ENCODE measurements around the gene INSM1.

The INSM1 gene

GRCh38 chr20:20366876-20367574 is 879 bp upstream of the INSM1 start:
- Histone ChIP-seq H3K4me3 (ENCODE audit: low read depth, low read length) (no peak overlapping the region), H3K27me3 (replicated peaks) (peaks cover 82% of the 10 kb centered on the region), H3K36me3 (replicated peaks) (no peaks in the 10 kb centered on the region), H3K27ac (no peak overlapping the region)
- in situ Hi-C loops (cut with HindIII; ENCODE audit: low pct_ligation_motif_present, low sequenced_read_pairs): no loop called here
- DNase-seq: no peak
- no peak for TF ChIP-seq CTCF (IDR thresholded peaks at IDR 0.05; ENCODE audit: low read depth, low read length, missing control alignments)

DNA sequence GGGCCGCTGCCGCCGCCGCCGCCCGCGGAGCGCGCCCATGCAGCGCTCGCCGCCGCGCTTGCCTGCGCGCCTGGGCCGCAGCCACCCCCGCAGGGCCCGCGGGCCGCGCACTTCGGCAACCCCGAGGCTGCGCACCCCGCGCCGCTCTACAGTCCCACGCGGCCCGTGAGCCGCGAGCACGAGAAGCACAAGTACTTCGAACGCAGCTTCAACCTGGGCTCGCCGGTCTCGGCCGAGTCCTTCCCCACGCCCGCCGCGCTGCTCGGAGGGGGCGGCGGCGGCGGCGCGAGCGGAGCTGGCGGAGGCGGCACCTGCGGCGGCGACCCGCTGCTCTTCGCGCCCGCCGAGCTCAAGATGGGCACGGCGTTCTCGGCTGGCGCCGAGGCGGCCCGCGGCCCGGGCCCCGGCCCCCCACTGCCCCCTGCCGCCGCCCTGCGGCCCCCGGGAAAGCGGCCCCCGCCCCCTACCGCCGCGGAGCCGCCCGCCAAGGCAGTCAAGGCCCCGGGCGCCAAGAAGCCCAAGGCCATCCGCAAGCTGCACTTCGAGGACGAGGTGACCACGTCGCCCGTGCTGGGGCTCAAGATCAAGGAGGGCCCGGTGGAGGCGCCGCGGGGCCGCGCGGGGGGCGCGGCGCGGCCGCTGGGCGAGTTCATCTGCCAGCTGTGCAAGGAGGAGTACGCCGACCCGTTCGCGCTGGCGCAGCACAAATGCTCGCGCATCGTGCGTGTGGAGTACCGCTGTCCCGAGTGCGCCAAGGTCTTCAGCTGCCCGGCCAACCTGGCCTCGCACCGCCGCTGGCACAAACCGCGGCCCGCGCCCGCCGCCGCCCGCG is 730 bp downstream of the INSM1 start:
- no peak for TF ChIP-seq CTCF (IDR thresholded peaks at IDR 0.05; ENCODE audit: low read depth, low read length, missing control alignments)
- H3K36me3 ChIP-seq (replicated peaks): no peaks in the 10 kb centered on the region
- in situ Hi-C loops (cut with HindIII; ENCODE audit: low pct_ligation_motif_present, low sequenced_read_pairs): no loop called here
- no peak for DNase-seq
- H3K27me3 ChIP-seq (replicated peaks): peaks cover 83% of the 10 kb centered on the region
- no peak overlapping the region for H3K27ac ChIP-seq
- no peak overlapping the region for H3K4me3 ChIP-seq (ENCODE audit: low read depth, low read length)

DNA sequence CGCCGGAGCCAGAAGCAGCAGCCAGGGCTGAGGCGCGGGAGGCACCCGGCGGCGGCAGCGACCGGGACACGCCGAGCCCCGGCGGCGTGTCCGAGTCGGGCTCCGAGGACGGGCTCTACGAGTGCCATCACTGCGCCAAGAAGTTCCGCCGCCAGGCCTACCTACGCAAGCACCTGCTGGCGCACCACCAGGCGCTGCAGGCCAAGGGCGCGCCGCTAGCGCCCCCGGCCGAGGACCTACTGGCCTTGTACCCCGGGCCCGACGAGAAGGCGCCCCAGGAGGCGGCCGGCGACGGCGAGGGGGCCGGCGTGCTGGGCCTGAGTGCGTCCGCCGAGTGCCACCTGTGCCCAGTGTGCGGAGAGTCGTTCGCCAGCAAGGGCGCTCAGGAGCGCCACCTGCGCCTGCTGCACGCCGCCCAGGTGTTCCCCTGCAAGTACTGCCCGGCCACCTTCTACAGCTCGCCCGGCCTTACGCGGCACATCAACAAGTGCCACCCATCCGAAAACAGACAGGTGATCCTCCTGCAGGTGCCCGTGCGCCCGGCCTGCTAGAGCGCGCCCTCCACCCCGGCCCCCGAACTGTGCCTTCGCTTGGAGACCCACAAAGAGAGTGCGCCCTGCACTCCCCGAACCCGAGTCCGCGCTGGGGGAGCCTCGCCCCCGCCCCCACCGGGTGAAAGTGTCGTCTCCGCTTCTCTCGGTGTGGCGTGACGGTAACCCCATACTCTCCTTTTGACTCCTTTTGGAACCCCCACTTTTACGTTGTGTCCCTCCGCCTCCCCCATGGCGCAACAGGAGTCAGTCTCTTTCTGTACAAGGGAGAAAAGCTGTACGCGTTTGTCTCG is 1.6 kb downstream of the INSM1 start:
- in situ Hi-C loops (cut with HindIII; ENCODE audit: low pct_ligation_motif_present, low sequenced_read_pairs): no loop called here
- Histone ChIP-seq H3K36me3 (replicated peaks) (no peaks in the 10 kb centered on the region), H3K27me3 (replicated peaks) (peaks cover 76% of the 10 kb centered on the region), H3K4me3 (ENCODE audit: low read depth, low read length) (no peak overlapping the region), H3K27ac (no peak overlapping the region)
- no peak for TF ChIP-seq CTCF (IDR thresholded peaks at IDR 0.05; ENCODE audit: low read depth, low read length, missing control alignments)
- no peak for DNase-seq

DNA sequence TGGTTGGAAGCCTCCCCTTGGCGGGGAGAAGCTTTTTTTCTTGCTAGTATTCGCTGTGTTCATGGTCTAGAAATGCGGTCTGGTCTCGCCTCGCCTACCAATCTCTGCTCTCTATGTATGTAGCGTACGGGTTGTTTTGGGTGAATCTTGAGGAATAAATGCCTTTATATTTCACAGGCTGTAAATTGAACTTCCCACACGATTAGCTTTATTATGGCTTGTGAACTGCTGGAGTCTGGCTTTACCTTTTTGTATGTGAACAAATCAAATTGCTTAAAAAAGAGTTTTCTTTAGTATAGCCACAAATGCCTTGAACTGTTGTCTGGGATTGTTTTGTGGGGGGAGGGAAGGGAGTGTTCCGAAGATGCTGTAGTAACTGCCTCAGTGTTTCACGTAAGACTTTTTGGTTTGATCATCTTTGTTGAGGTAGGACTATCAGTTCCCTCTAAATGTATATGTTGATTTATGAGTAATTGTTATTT is 2.2 kb downstream of the INSM1 start:
- DNase-seq: no peak
- in situ Hi-C loops (cut with HindIII; ENCODE audit: low pct_ligation_motif_present, low sequenced_read_pairs): no loop called here
- H3K27me3 ChIP-seq (replicated peaks): peaks cover 75% of the 10 kb centered on the region
- TF ChIP-seq CTCF (IDR thresholded peaks at IDR 0.05; ENCODE audit: low read depth, low read length, missing control alignments): no peak
- H3K27ac ChIP-seq: no peak overlapping the region
- H3K4me3 ChIP-seq (ENCODE audit: low read depth, low read length): no peak overlapping the region
- H3K36me3 ChIP-seq (replicated peaks): no peaks in the 10 kb centered on the region

DNA sequence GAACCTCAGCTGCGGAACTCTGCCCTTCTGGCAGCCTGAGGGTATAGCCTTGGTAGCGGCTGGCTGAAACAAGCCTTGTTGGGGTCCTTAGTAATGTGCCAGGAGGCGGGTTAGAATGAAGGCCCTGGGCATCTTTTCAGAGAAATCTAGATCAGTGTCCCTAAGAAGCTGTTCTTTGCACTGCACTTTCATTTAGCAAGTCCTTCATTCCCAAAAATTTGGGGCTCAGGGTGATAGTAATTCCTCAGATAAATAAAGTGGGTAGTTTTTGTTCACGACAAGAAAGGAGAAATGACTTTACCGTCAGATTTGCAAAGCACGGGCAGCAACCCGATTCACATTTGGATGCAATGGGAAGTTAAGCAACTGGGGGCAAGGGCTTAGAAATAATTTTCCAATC is 3.2 kb downstream of the INSM1 start:
- Histone ChIP-seq H3K27me3 (replicated peaks) (peaks cover 68% of the 10 kb centered on the region), H3K27ac (no peak overlapping the region), H3K4me3 (ENCODE audit: low read depth, low read length) (no peak overlapping the region), H3K36me3 (replicated peaks) (no peaks in the 10 kb centered on the region)
- no peak for DNase-seq
- in situ Hi-C loops (cut with HindIII; ENCODE audit: low pct_ligation_motif_present, low sequenced_read_pairs): no loop called here
- peak; percentile 1 for TF ChIP-seq CTCF (IDR thresholded peaks at IDR 0.05; ENCODE audit: low read depth, low read length, missing control alignments)

All from brain microvascular endothelial cell (primary cell).